Measurements from ENCODE around the gene CCDC142.

Gene CCDC142

DNA sequence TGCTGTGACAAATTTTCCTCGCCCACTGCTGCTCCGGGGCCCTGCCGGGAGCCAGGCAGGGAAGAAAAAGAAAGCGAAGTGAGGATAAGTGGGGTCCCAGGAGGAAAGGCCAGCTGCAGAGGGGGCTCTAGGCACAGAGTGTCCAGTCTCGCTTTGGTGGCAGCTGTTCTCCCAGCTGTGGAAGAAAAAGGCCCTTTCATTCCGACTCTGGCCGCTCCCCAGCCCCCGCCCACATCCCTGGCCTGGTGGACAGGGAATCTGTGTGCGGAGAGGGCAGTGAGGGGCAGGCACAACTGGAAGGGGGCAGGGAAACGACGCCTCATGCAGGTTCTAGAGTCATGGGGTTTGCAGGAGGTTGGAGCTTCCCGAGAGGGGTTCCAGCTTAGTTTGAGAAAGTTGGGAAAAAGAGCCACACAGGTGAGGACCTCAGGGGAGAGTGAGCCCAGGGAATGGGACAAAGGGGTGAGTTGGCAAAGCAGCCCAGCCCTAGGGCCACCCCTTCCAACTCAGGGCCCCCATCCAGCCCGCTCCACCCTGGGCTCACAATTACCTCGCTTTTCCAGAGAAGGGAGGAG is 42.9 kb downstream of the CCDC142 start:
- Histone ChIP-seq H3K36me3 (ENCODE audit: insufficient read depth, low read length) (no peaks in the 10 kb centered on the region), H3K27ac (ENCODE audit: low read depth, low read length) (no peak overlapping the region), H3K79me2 (ENCODE audit: control insufficient read depth, insufficient read depth, low read length, unreplicated experiment) (peaks cover 20% of the 10 kb centered on the region), H3K4me1 (ENCODE audit: control insufficient read depth, insufficient read depth, low read length, unreplicated experiment) (peaks cover 44% of the 10 kb centered on the region), H2AFZ (ENCODE audit: low read length, unreplicated experiment) (peak overlapping the region; percentile 87), H3K4me3 (ENCODE audit: low read depth, low read length) (peak overlapping the region; percentile 86), H3K27me3 (ENCODE audit: insufficient read depth, low read length) (peaks cover 17% of the 10 kb centered on the region)

GRCh38 chr2:74439373-74439772 is 43.4 kb downstream of the CCDC142 start:
- H2AFZ ChIP-seq (ENCODE audit: low read length, unreplicated experiment), result no peak overlapping the region

DNA sequence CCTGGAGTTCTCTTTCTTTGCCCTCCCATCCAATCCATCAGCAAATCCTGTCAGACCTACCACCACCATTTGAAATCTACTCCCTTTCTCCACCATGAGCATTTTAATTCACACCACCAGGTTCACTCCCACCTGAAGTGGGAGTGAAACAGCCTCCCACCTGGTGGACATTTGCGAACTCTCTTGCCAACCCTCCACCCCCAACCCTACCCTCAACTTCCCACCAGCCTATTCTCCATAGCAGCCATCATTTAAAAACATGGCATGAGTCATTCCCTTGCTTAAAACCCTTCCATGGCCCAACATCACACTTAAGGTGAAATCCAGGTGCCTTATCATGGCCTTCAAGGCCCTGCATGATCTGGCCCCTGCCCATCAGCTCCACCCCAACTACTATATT is 44.5 kb downstream of the CCDC142 start:
- H3K79me2 ChIP-seq (ENCODE audit: control insufficient read depth, insufficient read depth, low read length, unreplicated experiment), result peaks cover 20% of the 10 kb centered on the region
- peaks cover 31% of the 10 kb centered on the region for H3K4me1 ChIP-seq (ENCODE audit: control insufficient read depth, insufficient read depth, low read length, unreplicated experiment)
- H3K27me3 ChIP-seq (ENCODE audit: insufficient read depth, low read length), result peaks cover 17% of the 10 kb centered on the region
- H2AFZ ChIP-seq (ENCODE audit: low read length, unreplicated experiment), result no peak overlapping the region
- no peaks in the 10 kb centered on the region for H3K36me3 ChIP-seq (ENCODE audit: insufficient read depth, low read length)
- no peak overlapping the region; the same call in 1 of the 2 replicates for H3K4me3 ChIP-seq (ENCODE audit: low read depth, low read length)
- no peak overlapping the region for H3K27ac ChIP-seq (ENCODE audit: low read depth, low read length)

More at GRCh38 chr2:74439373-74439772, 43.4 kb downstream of the CCDC142 start:
- peak overlapping the region; percentile 86 for H3K4me3 ChIP-seq (ENCODE audit: low read depth, low read length)
- H3K27ac ChIP-seq (ENCODE audit: low read depth, low read length), result no peak overlapping the region
- peaks cover 20% of the 10 kb centered on the region for H3K79me2 ChIP-seq (ENCODE audit: control insufficient read depth, insufficient read depth, low read length, unreplicated experiment)
- H3K36me3 ChIP-seq (ENCODE audit: insufficient read depth, low read length), result no peaks in the 10 kb centered on the region
- H3K4me1 ChIP-seq (ENCODE audit: control insufficient read depth, insufficient read depth, low read length, unreplicated experiment), result peaks cover 38% of the 10 kb centered on the region
- peaks cover 17% of the 10 kb centered on the region for H3K27me3 ChIP-seq (ENCODE audit: insufficient read depth, low read length)

DNA sequence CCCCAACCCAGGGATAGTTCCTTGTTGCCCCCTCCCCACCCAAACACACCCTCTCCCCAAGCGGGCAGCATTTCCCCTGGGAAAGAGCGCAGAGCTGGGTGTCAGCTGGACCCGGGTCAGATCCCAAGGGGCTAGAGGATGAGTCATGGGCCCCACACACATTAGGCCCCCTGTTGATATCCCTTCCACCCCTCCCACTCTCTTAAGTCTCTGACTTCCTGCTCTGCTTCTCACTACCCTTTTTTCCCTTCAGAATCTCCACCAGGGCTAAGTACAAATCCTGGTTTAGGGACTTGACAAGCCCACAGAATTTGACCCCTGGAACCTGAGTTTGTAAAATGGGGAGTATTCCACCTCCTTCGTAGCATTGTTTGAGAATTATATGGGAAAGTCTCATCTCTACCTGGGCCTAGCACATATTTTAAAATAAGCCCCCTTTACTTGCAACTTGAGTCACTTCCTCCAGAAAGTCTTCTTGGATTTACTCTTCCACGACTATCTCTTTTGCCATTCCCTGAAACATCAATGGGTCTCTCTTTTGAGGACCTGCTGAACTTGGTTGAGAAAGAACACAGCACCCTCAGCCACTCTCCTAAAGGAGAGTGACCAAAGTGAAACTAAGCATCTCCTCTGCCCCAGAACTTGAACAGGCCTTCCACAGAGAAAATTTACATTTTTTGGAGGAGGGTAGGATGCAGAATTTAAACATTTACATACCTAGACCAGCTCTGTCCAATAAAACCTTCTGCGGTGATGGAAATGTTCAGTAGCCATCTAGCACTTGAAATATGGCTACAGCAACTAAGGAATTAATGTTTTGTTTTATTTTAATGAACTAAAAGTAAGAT is 45.7 kb downstream of the CCDC142 start:
- Histone ChIP-seq H3K36me3 (ENCODE audit: insufficient read depth, low read length) (no peaks in the 10 kb centered on the region), H3K79me2 (ENCODE audit: control insufficient read depth, insufficient read depth, low read length, unreplicated experiment) (peaks cover 20% of the 10 kb centered on the region), H3K4me1 (ENCODE audit: control insufficient read depth, insufficient read depth, low read length, unreplicated experiment) (peaks cover 31% of the 10 kb centered on the region), H3K27me3 (ENCODE audit: insufficient read depth, low read length) (peaks cover 14% of the 10 kb centered on the region), H3K27ac (ENCODE audit: low read depth, low read length) (no peak overlapping the region), H2AFZ (ENCODE audit: low read length, unreplicated experiment) (no peak overlapping the region), H3K4me3 (ENCODE audit: low read depth, low read length) (no peak overlapping the region)

DNA sequence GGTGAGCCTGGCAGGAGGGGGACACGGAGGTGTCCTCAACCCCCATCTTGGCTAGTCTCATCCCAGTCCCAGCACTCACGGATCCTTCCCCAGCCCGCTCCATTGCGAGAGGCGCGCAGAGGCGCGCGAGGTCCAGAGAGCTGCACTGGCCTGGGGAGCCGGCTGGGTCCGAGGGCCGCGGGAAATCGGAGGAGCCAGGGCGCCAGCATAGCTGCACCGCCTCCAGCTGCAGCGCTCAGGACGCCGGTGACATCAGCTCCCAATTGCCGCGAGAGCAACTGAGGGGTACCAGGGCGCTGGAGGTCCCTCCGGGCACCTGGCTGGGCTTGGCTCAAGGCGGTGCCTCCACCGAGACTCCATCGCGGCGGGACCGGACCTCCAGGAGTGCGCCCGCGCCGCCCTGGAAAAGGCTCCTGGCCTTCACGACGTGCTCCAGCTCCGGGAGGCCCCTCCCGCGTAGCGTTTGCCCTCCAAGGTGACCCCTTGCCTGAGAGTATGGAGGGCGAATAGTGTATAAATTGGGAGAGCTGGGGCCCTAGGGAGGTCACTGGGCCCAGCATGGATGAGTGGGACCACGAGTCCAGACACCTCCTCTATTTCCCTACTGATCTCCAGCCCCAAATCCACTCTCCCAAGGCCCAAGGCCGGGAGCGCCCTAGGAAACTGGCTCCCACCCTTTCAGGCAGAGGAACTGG is 46.5 kb downstream of the CCDC142 start:
- no peak overlapping the region for H3K4me3 ChIP-seq (ENCODE audit: low read depth, low read length)
- no peak overlapping the region for H3K27ac ChIP-seq (ENCODE audit: low read depth, low read length)
- no peaks in the 10 kb centered on the region for H3K36me3 ChIP-seq (ENCODE audit: insufficient read depth, low read length)
- no peak overlapping the region for H2AFZ ChIP-seq (ENCODE audit: low read length, unreplicated experiment)
- peaks cover 6% of the 10 kb centered on the region; the same call in 1 of the 2 replicates for H3K27me3 ChIP-seq (ENCODE audit: insufficient read depth, low read length)
- H3K4me1 ChIP-seq (ENCODE audit: control insufficient read depth, insufficient read depth, low read length, unreplicated experiment), result peaks cover 31% of the 10 kb centered on the region
- peaks cover 20% of the 10 kb centered on the region for H3K79me2 ChIP-seq (ENCODE audit: control insufficient read depth, insufficient read depth, low read length, unreplicated experiment)

DNA sequence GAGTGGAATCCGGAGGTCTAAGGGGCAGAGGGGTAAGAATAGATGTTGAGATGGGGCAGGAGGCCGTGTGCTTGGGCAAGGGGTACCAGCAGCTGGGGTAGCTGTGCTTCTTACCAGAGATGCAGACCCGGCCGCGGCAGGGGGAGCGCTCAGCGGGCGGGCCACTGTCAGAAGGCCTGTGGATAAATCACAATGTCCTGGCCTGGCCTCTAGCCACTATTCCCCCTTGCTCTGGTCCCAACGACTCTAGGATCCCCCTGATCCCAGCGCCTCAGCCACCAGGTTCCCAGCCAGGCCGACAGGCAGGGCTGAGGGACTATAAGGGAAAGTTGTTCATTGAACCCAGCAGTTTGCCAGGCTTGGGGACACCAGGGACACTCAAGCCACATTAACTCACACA is 52.3 kb downstream of the CCDC142 start:
- Histone ChIP-seq H2AFZ (ENCODE audit: low read length, unreplicated experiment) (no peak overlapping the region), H3K36me3 (ENCODE audit: insufficient read depth, low read length) (no peaks in the 10 kb centered on the region), H3K4me1 (ENCODE audit: control insufficient read depth, insufficient read depth, low read length, unreplicated experiment) (no peaks in the 10 kb centered on the region), H3K79me2 (ENCODE audit: control insufficient read depth, insufficient read depth, low read length, unreplicated experiment) (no peaks in the 10 kb centered on the region), H3K27me3 (ENCODE audit: insufficient read depth, low read length) (no peaks in the 10 kb centered on the region), H3K27ac (ENCODE audit: low read depth, low read length) (no peak overlapping the region), H3K4me3 (ENCODE audit: low read depth, low read length) (no peak overlapping the region)

DNA sequence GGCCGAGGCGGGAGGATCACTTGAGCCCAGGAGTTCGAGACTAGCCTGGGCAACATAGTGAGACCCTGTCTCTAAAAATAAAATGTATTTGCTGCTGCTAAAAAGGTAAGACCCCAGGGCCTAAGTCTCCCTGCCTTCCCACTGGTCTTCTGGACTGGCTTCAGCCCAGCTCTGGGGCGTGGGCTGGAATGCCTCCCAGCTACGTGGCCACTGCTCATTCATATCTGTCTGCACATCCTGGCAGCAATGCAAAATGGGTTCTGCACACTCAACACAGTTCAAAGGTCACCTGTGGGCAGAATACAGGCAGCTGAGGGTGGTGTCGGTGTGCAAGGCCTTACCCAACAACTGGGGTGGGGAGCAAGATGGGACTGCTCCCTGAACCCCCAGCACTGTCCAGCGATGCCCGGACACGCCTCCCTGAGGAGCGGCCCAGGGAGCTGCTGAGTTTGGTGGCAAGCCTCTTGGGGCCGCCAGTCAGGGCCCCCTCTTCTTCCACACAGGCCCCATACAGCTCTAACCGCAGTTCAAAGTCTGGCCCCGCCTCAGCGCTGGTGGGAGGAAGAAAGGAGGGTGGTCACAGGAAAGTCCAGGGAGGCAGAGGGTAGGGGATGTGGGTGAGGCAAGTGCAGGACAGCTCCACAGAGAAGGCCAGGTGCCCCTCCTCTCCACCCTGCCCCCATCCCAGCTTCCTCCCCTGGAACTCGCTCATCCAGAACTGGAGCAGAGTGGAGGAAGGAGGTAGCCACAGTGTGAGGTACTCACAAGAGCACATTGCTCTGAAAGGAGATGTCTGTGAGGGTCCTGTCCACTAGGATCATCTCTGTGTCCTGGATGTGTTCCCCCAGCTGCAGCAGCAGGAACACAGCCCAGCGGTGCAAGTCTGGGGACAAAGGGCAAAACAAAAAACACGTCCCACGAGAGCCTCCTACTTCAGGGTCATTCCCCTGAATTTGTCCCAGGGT is 53.0 kb downstream of the CCDC142 start:
- no peak overlapping the region for H3K27ac ChIP-seq (ENCODE audit: low read depth, low read length)
- H3K4me3 ChIP-seq (ENCODE audit: low read depth, low read length), result no peak overlapping the region
- no peaks in the 10 kb centered on the region for H3K4me1 ChIP-seq (ENCODE audit: control insufficient read depth, insufficient read depth, low read length, unreplicated experiment)
- peaks cover 4% of the 10 kb centered on the region; the same call in 1 of the 2 replicates for H3K36me3 ChIP-seq (ENCODE audit: insufficient read depth, low read length)
- no peaks in the 10 kb centered on the region for H3K27me3 ChIP-seq (ENCODE audit: insufficient read depth, low read length)
- no peak overlapping the region for H2AFZ ChIP-seq (ENCODE audit: low read length, unreplicated experiment)
- no peaks in the 10 kb centered on the region for H3K79me2 ChIP-seq (ENCODE audit: control insufficient read depth, insufficient read depth, low read length, unreplicated experiment)

- Histone ChIP-seq H3K4me1 (ENCODE audit: control insufficient read depth, insufficient read depth, low read length, unreplicated experiment) (no peaks in the 10 kb centered on the region), H3K36me3 (ENCODE audit: insufficient read depth, low read length) (peaks cover 4% of the 10 kb centered on the region; the same call in 1 of the 2 replicates)
These were observed 54.1 kb downstream of the CCDC142 start for GRCh38 chr2:74428675-74429074.

DNA sequence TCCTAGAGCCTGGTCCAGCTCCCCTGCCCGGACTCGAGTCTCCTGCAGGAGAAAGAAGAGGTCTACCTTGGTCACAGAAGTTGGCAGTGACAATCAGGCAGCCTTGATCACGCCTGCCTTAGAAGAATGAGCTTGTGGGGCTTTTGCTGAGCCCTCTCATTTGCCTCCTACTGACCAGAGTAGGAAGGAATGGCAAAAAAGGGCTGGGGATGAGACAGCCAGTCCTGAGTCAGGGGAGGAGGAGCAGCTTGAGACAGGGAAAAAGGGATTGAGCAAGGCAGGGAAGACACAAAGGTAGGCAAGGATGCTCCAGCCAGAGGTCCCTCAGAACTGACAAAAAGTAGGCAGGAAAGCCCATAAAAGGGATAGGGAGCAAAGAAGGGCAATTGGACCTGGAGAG is 55.2 kb downstream of the CCDC142 start:
- H2AFZ ChIP-seq (ENCODE audit: low read length, unreplicated experiment), result no peak overlapping the region
- no peak overlapping the region for H3K27ac ChIP-seq (ENCODE audit: low read depth, low read length)
- H3K27me3 ChIP-seq (ENCODE audit: insufficient read depth, low read length), result no peaks in the 10 kb centered on the region
- peaks cover 4% of the 10 kb centered on the region; the same call in 1 of the 2 replicates for H3K36me3 ChIP-seq (ENCODE audit: insufficient read depth, low read length)
- H3K79me2 ChIP-seq (ENCODE audit: control insufficient read depth, insufficient read depth, low read length, unreplicated experiment), result no peaks in the 10 kb centered on the region
- H3K4me1 ChIP-seq (ENCODE audit: control insufficient read depth, insufficient read depth, low read length, unreplicated experiment), result no peaks in the 10 kb centered on the region
- H3K4me3 ChIP-seq (ENCODE audit: low read depth, low read length), result no peak overlapping the region

More at GRCh38 chr2:74428675-74429074, 54.1 kb downstream of the CCDC142 start:
- H2AFZ ChIP-seq (ENCODE audit: low read length, unreplicated experiment), result no peak overlapping the region
- H3K79me2 ChIP-seq (ENCODE audit: control insufficient read depth, insufficient read depth, low read length, unreplicated experiment), result no peaks in the 10 kb centered on the region
- H3K27ac ChIP-seq (ENCODE audit: low read depth, low read length), result no peak overlapping the region
- no peaks in the 10 kb centered on the region for H3K27me3 ChIP-seq (ENCODE audit: insufficient read depth, low read length)
- no peak overlapping the region for H3K4me3 ChIP-seq (ENCODE audit: low read depth, low read length)

Data from ACC112 (cell line).